Vagina (tissue), 2 donors: ENCODE results near the gene PTPRK.

Source experiments
- POLR2A ChIP-seq, 2 donors: fragments of 450-650 bp; IDR thresholded peaks; one replicate each; pipeline ENCODE4 v1.6.1; 2017; ENCODE audit warnings: antibody characterized with exemption in 2 of 2, mild to moderate bottlenecking in 2 of 2, moderate library complexity in 2 of 2
- POLR2AphosphoS5 ChIP-seq, 2 donors: sonication (generic); formaldehyde crosslinking; IDR thresholded peaks; one replicate each; pipeline ENCODE4 v1.9.0; 2017; ENCODE audit warnings: antibody characterized with exemption in 2 of 2, mild to moderate bottlenecking in 2 of 2, low read depth in 1 of 2; ENCODE audit not compliant: insufficient read depth in 1 of 2
- TF ChIP-seq, protein P1 (sequence below), 3 experiments: fragments of 450-650 bp in 2 of 3; fragments of 200-600 bp in 1 of 3; sonication (generic) in 1 of 3; IDR thresholded peaks; one replicate each; pipeline ENCODE4 v1.5.1; 2017 to 2019; ENCODE audit warnings: antibody characterized with exemption in 3 of 3, mild to moderate bottlenecking in 2 of 3, moderate library complexity in 2 of 3

DNA sequence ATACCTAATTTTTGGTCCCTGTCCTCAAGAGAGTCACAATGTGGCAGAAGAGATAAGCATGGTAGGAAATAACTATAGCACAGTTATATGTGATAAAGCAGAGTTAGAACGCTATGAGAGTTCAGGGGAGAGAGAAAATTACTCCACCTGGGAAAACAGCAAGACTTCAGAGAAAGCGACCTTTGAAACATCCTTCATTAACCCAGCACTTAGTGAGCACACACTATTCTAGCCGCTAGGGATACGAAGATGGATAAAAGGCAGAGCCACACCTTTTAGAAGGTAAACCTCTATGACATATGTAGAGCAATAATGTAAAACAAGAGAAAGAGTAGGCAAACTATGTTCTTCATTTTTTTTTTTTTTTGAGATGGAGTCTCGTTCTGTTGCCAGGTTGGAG lies 264.3 kb downstream of the PTPRK start:
- TF ChIP-seq, protein P1, sequence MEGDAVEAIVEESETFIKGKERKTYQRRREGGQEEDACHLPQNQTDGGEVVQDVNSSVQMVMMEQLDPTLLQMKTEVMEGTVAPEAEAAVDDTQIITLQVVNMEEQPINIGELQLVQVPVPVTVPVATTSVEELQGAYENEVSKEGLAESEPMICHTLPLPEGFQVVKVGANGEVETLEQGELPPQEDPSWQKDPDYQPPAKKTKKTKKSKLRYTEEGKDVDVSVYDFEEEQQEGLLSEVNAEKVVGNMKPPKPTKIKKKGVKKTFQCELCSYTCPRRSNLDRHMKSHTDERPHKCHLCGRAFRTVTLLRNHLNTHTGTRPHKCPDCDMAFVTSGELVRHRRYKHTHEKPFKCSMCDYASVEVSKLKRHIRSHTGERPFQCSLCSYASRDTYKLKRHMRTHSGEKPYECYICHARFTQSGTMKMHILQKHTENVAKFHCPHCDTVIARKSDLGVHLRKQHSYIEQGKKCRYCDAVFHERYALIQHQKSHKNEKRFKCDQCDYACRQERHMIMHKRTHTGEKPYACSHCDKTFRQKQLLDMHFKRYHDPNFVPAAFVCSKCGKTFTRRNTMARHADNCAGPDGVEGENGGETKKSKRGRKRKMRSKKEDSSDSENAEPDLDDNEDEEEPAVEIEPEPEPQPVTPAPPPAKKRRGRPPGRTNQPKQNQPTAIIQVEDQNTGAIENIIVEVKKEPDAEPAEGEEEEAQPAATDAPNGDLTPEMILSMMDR (IDR thresholded peaks at IDR 0.05) = no peak
- TF ChIP-seq POLR2AphosphoS5 (IDR thresholded peaks at IDR 0.05; ENCODE audit: insufficient read depth in 1 of 2, low read depth in 1 of 2) (no peak), POLR2A (IDR thresholded peaks at IDR 0.05) (no peak)
